Measurements from ENCODE around the gene KLHDC9. TPM values are rescaled to one million over a fixed set of nuclear protein-coding genes. Genes with fewer than 3 reads are reported as not detected.

The KLHDC9 gene
- total and polyA plus RNA-seq, 12 donors, result 5.2 to 28.1 (median 19.6) TPM

GRCh38 chr1:161127649-161128048 is 29.5 kb downstream of the KLHDC9 start:
- no peaks in the 10 kb centered on the region for H3K27me3 ChIP-seq
- H3K36me3 ChIP-seq (replicated peaks in 1 of 2), result peaks cover 0 to 56% of the 10 kb centered on the region in 2 donors
- 79 to 89% (median 87%) methylated on average over 2 of the region's 2 CpGs for WGBS, 4 donors
- H3K4me1 ChIP-seq (replicated peaks in 1 of 2), result peaks cover 16 to 46% of the 10 kb centered on the region in 2 donors
- no peaks in the 10 kb centered on the region for H3K9me3 ChIP-seq (replicated peaks in 1 of 3)
- intact Hi-C loops (cut with DNase I), result no loop called here
- no peak overlapping the region for H3K27ac ChIP-seq
- no peak overlapping the region for H3K4me3 ChIP-seq
- no peak for DNase-seq
- TF ChIP-seq CTCF (IDR thresholded peaks at IDR 0.05), result no peak
- TF ChIP-seq POLR2A (IDR thresholded peaks at IDR 0.05), result no peak

- Histone ChIP-seq H3K9me3 (replicated peaks in 1 of 3) (no peaks in the 10 kb centered on the region), H3K36me3 (replicated peaks in 1 of 2) (peaks cover 0 to 45% of the 10 kb centered on the region in 2 donors), H3K4me3 (no peak overlapping the region), H3K4me1 (replicated peaks in 1 of 2) (peaks cover 16 to 51% of the 10 kb centered on the region in 2 donors), H3K27ac (no peak overlapping the region), H3K27me3 (no peaks in the 10 kb centered on the region)
- 80 to 88% (median 86%) methylated on average over 4 of the region's 4 CpGs for WGBS, 4 donors
- no peak for TF ChIP-seq POLR2A (IDR thresholded peaks at IDR 0.05)
- no peak for TF ChIP-seq CTCF (IDR thresholded peaks at IDR 0.05)
- no peak for DNase-seq
- intact Hi-C loops (cut with DNase I), result no loop called here
These were observed 30.6 kb downstream of the KLHDC9 start for GRCh38 chr1:161128591-161129420.

GRCh38 chr1:161130266-161130665 is 32.1 kb downstream of the KLHDC9 start:
- intact Hi-C loops (cut with DNase I), result no loop called here
- Histone ChIP-seq H3K36me3 (replicated peaks in 1 of 2) (peaks cover 0 to 30% of the 10 kb centered on the region in 2 donors), H3K4me3 (no peak overlapping the region), H3K27ac (peak overlapping the region in 1 of 5 donors; percentile 99), H3K4me1 (replicated peaks in 1 of 2) (peaks cover 16 to 57% of the 10 kb centered on the region in 2 donors), H3K27me3 (no peaks in the 10 kb centered on the region), H3K9me3 (replicated peaks in 1 of 3) (no peaks in the 10 kb centered on the region)
- DNase-seq, result no peak
- 43 to 59% (median 49%) methylated on average over 1 of the region's 1 CpG for WGBS, 4 donors
- TF ChIP-seq CTCF (IDR thresholded peaks at IDR 0.05) (no peak), POLR2A (IDR thresholded peaks at IDR 0.05) (no peak)

- no peaks in the 10 kb centered on the region for H3K27me3 ChIP-seq
- 4% methylated on average over 19 to 22 of the region's 22 CpGs for WGBS, 4 donors
- intact Hi-C loops (cut with DNase I), result no loop called here
These were observed 33.6 kb downstream of the KLHDC9 start for GRCh38 chr1:161131523-161132409.

More at GRCh38 chr1:161131523-161132409, 33.6 kb downstream of the KLHDC9 start:
- Histone ChIP-seq H3K4me3 (peak overlapping the region; percentile 37 to 91 (median 76)), H3K4me1 (replicated peaks in 1 of 2) (peaks cover 16 to 57% of the 10 kb centered on the region in 2 donors), H3K27ac (peak overlapping the region; percentile 71 to 99 (median 97)), H3K9me3 (replicated peaks in 1 of 3) (no peaks in the 10 kb centered on the region), H3K36me3 (replicated peaks in 1 of 2) (peaks cover 0 to 26% of the 10 kb centered on the region in 2 donors)
- DNase-seq, result peak in 1 of 7 donors; percentile 50
- TF ChIP-seq CTCF (IDR thresholded peaks at IDR 0.05) (no peak), POLR2A (IDR thresholded peaks at IDR 0.05) (peak in 1 of 2 donors; percentile 16)
